HepG2 (cell line): ENCODE results near the gene DLL1. TPM values are rescaled to one million over a fixed set of nuclear protein-coding genes. Genes with fewer than 3 reads are reported as not detected.

Source experiments
- ARID2 ChIP-seq: sonication (generic); formaldehyde crosslinking; IDR thresholded peaks from 2 replicates; pipeline ENCODE4 v1.8.1; 2022; ENCODE audit warnings: mild to moderate bottlenecking, missing genetic modification reagents, borderline replicate concordance
- CERS6 ChIP-seq: sonication (generic); formaldehyde crosslinking; IDR thresholded peaks from 2 replicates; pipeline ENCODE4 v1.5.0; 2020; ENCODE audit warnings: missing genetic modification reagents
- DRAP1 ChIP-seq: IDR thresholded peaks from 2 replicates; pipeline ENCODE4 v1.6.1; 2016; ENCODE audit warnings: missing genetic modification reagents, missing compliant biosample characterization
- ETV5 ChIP-seq: IDR thresholded peaks from 2 replicates; pipeline ENCODE4 v1.6.1; 2018; ENCODE audit warnings: missing biosample characterization, missing genetic modification reagents, inconsistent platforms, borderline replicate concordance
- FOSL2 ChIP-seq: sonication (generic); formaldehyde crosslinking; IDR thresholded peaks from 2 replicates; pipeline ENCODE4 v1.4.0; 2020; ENCODE audit warnings: missing genetic modification reagents
- IKZF1 ChIP-seq: fragments of 450-650 bp; IDR thresholded peaks from 2 replicates; pipeline ENCODE4 v1.7.1; 2016
- KDM5A ChIP-seq: fragments of 200-600 bp; sonication (generic); IDR thresholded peaks from 2 replicates; pipeline ENCODE4 v1.7.0; 2018; ENCODE audit warnings: antibody characterized with exemption, mild to moderate bottlenecking, low read length, borderline replicate concordance
- POGK ChIP-seq: sonication (generic); formaldehyde crosslinking; conservative IDR thresholded peaks from 2 replicates; pipeline ENCODE4 v1.8.0; 2022; ENCODE audit warnings: mild to moderate bottlenecking, moderate library complexity, missing genetic modification reagents
- POLR2AphosphoS2 ChIP-seq: IDR thresholded peaks from 2 replicates; pipeline ENCODE4 v1.6.1; 2011; ENCODE audit warnings: low read depth, low read length, improper control_type of control experiment
- PTBP1 ChIP-seq: fragments of 200-400 bp; formaldehyde crosslinking; IDR thresholded peaks from 2 replicates; pipeline ENCODE4 v1.6.1; 2018; ENCODE audit warnings: low read length, low read depth; ENCODE audit not compliant: poor library complexity, severe bottlenecking
- REL ChIP-seq: sonication (generic); formaldehyde crosslinking; conservative IDR thresholded peaks from 2 replicates; pipeline ENCODE4 v1.8.0; 2022; ENCODE audit warnings: mild to moderate bottlenecking, missing genetic modification reagents, moderate library complexity
- SRSF1 ChIP-seq: fragments of 200-400 bp; formaldehyde crosslinking; optimal IDR thresholded peaks from 2 replicates; pipeline ENCODE3; 2017; ENCODE audit warnings: mild to moderate bottlenecking, low read depth, low read length, moderate library complexity
- ZNF12 ChIP-seq: sonication (generic); formaldehyde crosslinking; IDR thresholded peaks from 2 replicates; pipeline ENCODE4 v1.5.0; 2020; ENCODE audit warnings: missing genetic modification reagents
- ZNF18 ChIP-seq: sonication (generic); formaldehyde crosslinking; IDR thresholded peaks from 2 replicates; pipeline ENCODE4 v1.8.0; 2022; ENCODE audit warnings: mild to moderate bottlenecking, missing genetic modification reagents; ENCODE audit not compliant: insufficient replicate concordance
- ZNF253 ChIP-seq: sonication (generic); formaldehyde crosslinking; IDR thresholded peaks from 2 replicates; pipeline ENCODE4 v1.8.0; 2022; ENCODE audit warnings: mild to moderate bottlenecking, missing genetic modification reagents, borderline replicate concordance
- ZNF274 ChIP-seq: sonication (generic); formaldehyde crosslinking; IDR thresholded peaks from 2 replicates; pipeline ENCODE4 v1.5.1; 2020; ENCODE audit warnings: mild to moderate bottlenecking, missing genetic modification reagents
- ZNF550 ChIP-seq: sonication (generic); formaldehyde crosslinking; IDR thresholded peaks from 2 replicates; pipeline ENCODE4 v1.4.0; 2020; ENCODE audit warnings: mild to moderate bottlenecking, missing genetic modification reagents, borderline replicate concordance
- ZNF580 ChIP-seq: IDR thresholded peaks from 2 replicates; pipeline ENCODE4 v1.6.1; 2016; ENCODE audit warnings: low read depth, borderline replicate concordance
- ZNF740 ChIP-seq: sonication (generic); formaldehyde crosslinking; IDR thresholded peaks from 2 replicates; pipeline ENCODE4 v1.4.0; 2020; ENCODE audit warnings: missing genetic modification reagents
- ZNF777 ChIP-seq: sonication (generic); formaldehyde crosslinking; IDR thresholded peaks from 2 replicates; pipeline ENCODE4 v1.4.0; 2020; ENCODE audit warnings: missing genetic modification reagents
- ZUFSP ChIP-seq: sonication (generic); formaldehyde crosslinking; IDR thresholded peaks from 2 replicates; pipeline ENCODE4 v1.9.0; 2021; ENCODE audit warnings: missing genetic modification reagents, mild to moderate bottlenecking, borderline replicate concordance
- polyA plus RNA-seq, 8 experiments: library from polyadenylated mRNA; depleted of rRNA in 3 of 8; stranded (reverse) in 7 of 8; unstranded in 1 of 8; fragments of >200 nt; fragmentation: Illumina TruSeq in 4 of 8; extraction: Trizol in 4 of 8; gene quantifications; 2 replicates each; pipeline versions ENCODE4 v1.2.1 to v1.2.3, GENCODE V29; 2011 to 2016; ENCODE audit warnings: low read depth in 4 of 8, missing spikeins in 1 of 8, mixed read lengths in 1 of 8; ENCODE audit not compliant: insufficient read depth in 1 of 8
- total RNA-seq, 5 experiments: library from RNA; depleted of rRNA; stranded (reverse); fragments of >200 nt; fragmentation: Illumina TruSeq; extraction: Trizol; gene quantifications; 2 replicates each; pipeline ENCODE4 v1.2.3, GENCODE V29; 2016; ENCODE audit warnings: low read depth in 1 of 5

Gene DLL1
- total and polyA plus RNA-seq, 2 of the 13 experiments (the other 11 are each of a cell fraction or from before 2014, with no cell fraction given), result not detected

GRCh38 chr6:170306324-170307079, 15.6 kb upstream of the DLL1 start, which contains the start of gene FAM120B (continued):
- peak; percentile 85; the same call in 1 of the 2 replicates for TF ChIP-seq REL
- no peak for TF ChIP-seq IKZF1
- peak; percentile 53 for TF ChIP-seq SRSF1
- TF ChIP-seq ZNF580 (CRISPR knock-in tag), result peak; percentile 73
- TF ChIP-seq DRAP1 (CRISPR knock-in tag), result peak; percentile 82
- TF ChIP-seq KDM5A, result peak; percentile 82
- TF ChIP-seq POGK (CRISPR knock-in tag), result peak; percentile 67; the same call in 1 of the 2 replicates
- TF ChIP-seq ARID2 (CRISPR knock-in tag), result peak; percentile 44; the same call in 1 of the 2 replicates
- TF ChIP-seq PTBP1, result peak; percentile 38
- peak; percentile 94 for TF ChIP-seq ETV5 (CRISPR knock-in tag)
- peak; percentile 75; the same call in 1 of the 2 replicates for TF ChIP-seq POLR2AphosphoS2
- no peak for TF ChIP-seq ZNF740
- TF ChIP-seq ZNF12 (CRISPR knock-in tag), result peak; percentile 83
- TF ChIP-seq ZUFSP, result no peak
- TF ChIP-seq ZNF274 (CRISPR knock-in tag), result peak; percentile 94
- peak; percentile 95 for TF ChIP-seq ZNF777 (CRISPR knock-in tag)
- peak; percentile 88; the same call in 1 of the 2 replicates for TF ChIP-seq ZNF550
- peak; percentile 89 for TF ChIP-seq ZNF18 (CRISPR knock-in tag)
- peak; percentile 79; the same call in 1 of the 2 replicates for TF ChIP-seq CERS6 (CRISPR knock-in tag)
- peak; percentile 39 for TF ChIP-seq FOSL2
- TF ChIP-seq ZNF253, result peak; percentile 44; the same call in 1 of the 2 replicates
